HL-60 (cell line): ENCODE data around the gene KRT17.
"Not testable (repeated sequence)": the region's sequence is repeated elsewhere in the genome, so short reads cannot be mapped to it uniquely, and the experiment has no call there.

Source experiments
- CTCF ChIP-seq: IDR thresholded peaks from one replicate; pipeline ENCODE4 v1.5.1; 2011; ENCODE audit warnings: low read length, control low read depth, inconsistent platforms; ENCODE audit not compliant: insufficient read depth
- GABPA ChIP-seq: IDR thresholded peaks from 2 replicates; pipeline ENCODE4 v1.6.1; 2012; ENCODE audit warnings: low read depth
- POLR2AphosphoS5 ChIP-seq: IDR thresholded peaks from 2 replicates; pipeline ENCODE4 v1.6.1; 2012; ENCODE audit warnings: low read depth
- REST ChIP-seq: IDR thresholded peaks from 2 replicates; pipeline ENCODE4 v1.6.1; 2012; ENCODE audit warnings: low read depth; ENCODE audit not compliant: insufficient replicate concordance

- TF ChIP-seq CTCF, GABPA, POLR2AphosphoS5, REST: not testable (repeated sequence)
Measured at GRCh38 chr17:41628621-41629255, 4.4 kb upstream of the KRT17 start.
